Vagina (tissue), 2 donors: Measurements from ENCODE around the gene SCTR. TPM values are rescaled to one million over a fixed set of nuclear protein-coding genes. Genes with fewer than 3 reads are reported as not detected.

ENCODE experiments used
- DNase-seq, 2 donors: peaks; one replicate each; pipeline ENCODE4 v3.0.0-alpha.2; 2017; ENCODE audit errors: extremely low spot score in 2 of 2
- H3K27ac ChIP-seq: fragments of 200-600 bp; sonication (generic); one replicate; pipeline ENCODE4 v1.5.1; 2019
- H3K27me3 ChIP-seq: fragments of 200-600 bp; sonication (generic); one replicate; pipeline ENCODE4 v1.5.1; 2019
- H3K36me3 ChIP-seq, 2 donors: fragments of 200-600 bp; sonication (generic); one replicate each; pipeline ENCODE4 v1.5.1; 2017 to 2019
- H3K4me1 ChIP-seq: fragments of 200-600 bp; sonication (generic); one replicate; pipeline ENCODE4 v1.5.1; 2019
- H3K4me3 ChIP-seq, 2 donors: fragments of 200-600 bp; sonication (generic); 1 replicate in 1 of 2; 2 replicates in 1 of 2; pipeline ENCODE4 v1.5.1; 2016 to 2019
- H3K9me3 ChIP-seq: fragments of 200-600 bp; sonication (generic); one replicate; pipeline ENCODE4 v1.5.1; 2019
- CTCF ChIP-seq, 3 experiments: fragments of 450-650 bp in 2 of 3; fragments of 200-600 bp in 1 of 3; sonication (generic) in 1 of 3; IDR thresholded peaks; one replicate each; pipeline ENCODE4 v1.5.1; 2017 to 2019; ENCODE audit warnings: antibody characterized with exemption in 3 of 3, mild to moderate bottlenecking in 2 of 3, moderate library complexity in 2 of 3
- POLR2A ChIP-seq, 2 donors: fragments of 450-650 bp; IDR thresholded peaks; one replicate each; pipeline ENCODE4 v1.6.1; 2017; ENCODE audit warnings: antibody characterized with exemption in 2 of 2, mild to moderate bottlenecking in 2 of 2, moderate library complexity in 2 of 2
- POLR2AphosphoS5 ChIP-seq, 2 donors: sonication (generic); formaldehyde crosslinking; IDR thresholded peaks; one replicate each; pipeline ENCODE4 v1.9.0; 2017; ENCODE audit warnings: antibody characterized with exemption in 2 of 2, mild to moderate bottlenecking in 2 of 2, low read depth in 1 of 2; ENCODE audit not compliant: insufficient read depth in 1 of 2
- intact Hi-C: fragments of 100-400 bp; cut with DNase I; formaldehyde crosslinking; loops from one replicate; pipeline ENCODE4 v1.15.1; 2023
- total RNA-seq: library from RNA; depleted of rRNA; stranded (reverse); fragments of >200 nt; gene quantifications from one replicate; pipeline ENCODE4 v1.2.3, GENCODE V29; 2016

The SCTR gene
- total RNA-seq, 1 donor from 2014 or later = not detected

DNA sequence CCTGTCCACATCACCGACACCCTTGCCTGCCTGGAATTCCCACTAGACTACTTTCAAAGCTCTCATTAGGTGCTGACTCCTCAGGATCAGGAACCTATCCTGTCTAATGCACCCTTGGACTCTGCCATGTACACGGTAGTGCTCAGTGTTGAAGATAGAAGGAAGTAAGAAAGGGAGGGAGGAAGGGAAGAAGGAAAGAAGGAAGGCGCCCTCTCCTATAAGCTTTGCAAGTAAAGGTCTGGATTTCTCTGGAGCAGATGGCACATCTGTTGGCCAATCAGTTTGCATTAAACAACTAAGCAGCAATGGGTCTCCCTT is 45.3 kb downstream of the SCTR start:
- no peaks in the 10 kb centered on the region for H3K27me3 ChIP-seq
- intact Hi-C loops = loop anchor here (5.0 kb wide), 1 partner anchor 72 kb away; no protein-coding TSS in a partner anchor
- H3K4me3 ChIP-seq = no peak overlapping the region
- H3K27ac ChIP-seq = no peak overlapping the region
- no peaks in the 10 kb centered on the region for H3K9me3 ChIP-seq
- no peaks in the 10 kb centered on the region for H3K36me3 ChIP-seq
- TF ChIP-seq CTCF (IDR thresholded peaks at IDR 0.05) (no peak), POLR2A (IDR thresholded peaks at IDR 0.05) (no peak), POLR2AphosphoS5 (IDR thresholded peaks at IDR 0.05; ENCODE audit: insufficient read depth in 1 of 2, low read depth in 1 of 2) (no peak)
- no peak for DNase-seq
- peaks cover 4% of the 10 kb centered on the region for H3K4me1 ChIP-seq

GRCh38 chr2:119478188-119478977 is 45.9 kb downstream of the SCTR start:
- H3K36me3 ChIP-seq = no peaks in the 10 kb centered on the region
- H3K4me3 ChIP-seq = no peak overlapping the region
- no peaks in the 10 kb centered on the region for H3K27me3 ChIP-seq
- DNase-seq = peak; percentile 47 to 88
- intact Hi-C loops = loop anchor here (5.0 kb wide), 1 partner anchor 71 kb away; no protein-coding TSS in a partner anchor
- no peaks in the 10 kb centered on the region for H3K9me3 ChIP-seq
- peaks cover 4% of the 10 kb centered on the region for H3K4me1 ChIP-seq
- TF ChIP-seq POLR2AphosphoS5 (IDR thresholded peaks at IDR 0.05; ENCODE audit: insufficient read depth in 1 of 2, low read depth in 1 of 2) = no peak
- no peak for TF ChIP-seq POLR2A (IDR thresholded peaks at IDR 0.05)
- TF ChIP-seq CTCF (IDR thresholded peaks at IDR 0.05) = no peak
- H3K27ac ChIP-seq = no peak overlapping the region

GRCh38 chr2:119477113-119477505 is 47.2 kb downstream of the SCTR start:
- Histone ChIP-seq H3K27ac (no peak overlapping the region), H3K4me3 (no peak overlapping the region), H3K36me3 (no peaks in the 10 kb centered on the region), H3K4me1 (peaks cover 4% of the 10 kb centered on the region), H3K9me3 (no peaks in the 10 kb centered on the region), H3K27me3 (no peaks in the 10 kb centered on the region)
- intact Hi-C loops = loop anchor here (5.0 kb wide), 1 partner anchor 70 kb away; no protein-coding TSS in a partner anchor
- DNase-seq = peak in 1 of 2 donors; percentile 72
- TF ChIP-seq POLR2AphosphoS5 (IDR thresholded peaks at IDR 0.05; ENCODE audit: insufficient read depth in 1 of 2, low read depth in 1 of 2) = no peak

DNA sequence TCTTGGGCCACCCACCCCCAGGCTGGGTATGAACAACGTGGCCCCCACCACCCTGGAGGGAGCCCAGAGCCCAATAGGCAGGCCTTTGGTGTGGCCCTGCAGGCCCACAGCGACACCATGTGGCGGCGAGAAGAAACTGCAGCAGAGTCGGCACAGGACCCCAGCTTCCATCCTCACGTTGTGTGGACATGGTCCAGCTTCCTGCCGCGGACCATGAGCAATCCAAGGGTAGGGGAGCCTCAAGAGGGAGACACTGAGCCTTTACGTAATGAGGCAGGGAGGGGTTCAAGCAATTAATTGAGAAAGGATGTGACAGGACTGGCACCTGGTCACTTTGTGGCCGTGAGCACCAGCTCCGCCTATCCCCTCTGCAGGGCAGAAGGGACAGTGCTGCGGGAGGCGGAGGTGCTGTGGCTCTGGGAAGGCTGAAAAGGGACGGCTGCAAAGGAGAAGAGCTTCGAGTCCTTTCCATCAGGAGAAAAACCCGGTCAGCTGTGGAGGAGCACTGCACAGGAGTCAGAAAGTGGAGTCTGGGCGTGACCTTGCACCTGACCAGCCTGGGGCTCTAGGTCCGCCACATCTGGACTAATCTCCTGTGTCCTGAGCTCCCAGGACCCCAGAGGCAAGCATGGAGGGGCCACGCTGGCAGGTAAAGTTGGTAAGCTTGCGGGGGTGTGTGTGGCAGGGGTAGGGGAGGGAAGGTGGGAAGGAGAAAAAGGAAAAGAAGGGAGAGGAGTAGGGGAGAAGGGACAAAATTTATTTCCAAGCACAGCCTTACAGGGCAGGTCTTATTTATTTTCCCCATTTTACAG is 47.8 kb downstream of the SCTR start:
- intact Hi-C loops = loop anchor here (5.0 kb wide), 1 partner anchor 69 kb away; no protein-coding TSS in a partner anchor
- Histone ChIP-seq H3K27me3 (no peaks in the 10 kb centered on the region), H3K9me3 (no peaks in the 10 kb centered on the region), H3K27ac (no peak overlapping the region), H3K4me1 (peaks cover 4% of the 10 kb centered on the region), H3K4me3 (no peak overlapping the region), H3K36me3 (no peaks in the 10 kb centered on the region)
- TF ChIP-seq CTCF (IDR thresholded peaks at IDR 0.05) (peak; percentile 71 to 89 (median 87)), POLR2AphosphoS5 (IDR thresholded peaks at IDR 0.05; ENCODE audit: insufficient read depth in 1 of 2, low read depth in 1 of 2) (no peak)
- peak in 1 of 2 donors; percentile 83 for DNase-seq

DNA sequence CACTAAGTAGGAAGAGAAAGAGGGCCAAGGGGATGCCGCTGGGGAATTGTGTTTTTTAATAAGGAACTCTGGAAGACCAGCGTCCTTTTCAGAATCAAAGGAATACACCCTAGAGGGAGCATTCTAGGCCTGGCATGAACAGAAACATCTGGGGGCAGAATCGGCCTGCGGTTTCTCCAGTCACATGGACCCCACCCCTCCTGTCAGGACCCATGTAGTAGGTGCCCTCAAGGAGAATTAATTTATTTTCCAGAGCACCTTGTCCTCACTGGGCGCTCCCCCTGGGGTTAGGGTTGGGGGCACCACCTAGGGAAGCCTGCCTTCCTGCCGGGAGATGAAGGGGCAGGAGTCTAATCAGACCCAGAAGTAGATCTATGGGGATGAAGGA is 48.4 kb downstream of the SCTR start:
- Histone ChIP-seq H3K36me3 (no peaks in the 10 kb centered on the region), H3K9me3 (no peaks in the 10 kb centered on the region), H3K27me3 (no peaks in the 10 kb centered on the region), H3K4me3 (no peak overlapping the region), H3K27ac (no peak overlapping the region), H3K4me1 (peaks cover 4% of the 10 kb centered on the region)
- DNase-seq = peak in 1 of 2 donors; percentile 18
- TF ChIP-seq POLR2A (IDR thresholded peaks at IDR 0.05) = no peak
- TF ChIP-seq POLR2AphosphoS5 (IDR thresholded peaks at IDR 0.05; ENCODE audit: insufficient read depth in 1 of 2, low read depth in 1 of 2) = no peak
- no peak for TF ChIP-seq CTCF (IDR thresholded peaks at IDR 0.05)
- intact Hi-C loops = loop anchor here (5.0 kb wide), 1 partner anchor 69 kb away; no protein-coding TSS in a partner anchor
